ENCODE measurements around the gene CCDC160.

DNA sequence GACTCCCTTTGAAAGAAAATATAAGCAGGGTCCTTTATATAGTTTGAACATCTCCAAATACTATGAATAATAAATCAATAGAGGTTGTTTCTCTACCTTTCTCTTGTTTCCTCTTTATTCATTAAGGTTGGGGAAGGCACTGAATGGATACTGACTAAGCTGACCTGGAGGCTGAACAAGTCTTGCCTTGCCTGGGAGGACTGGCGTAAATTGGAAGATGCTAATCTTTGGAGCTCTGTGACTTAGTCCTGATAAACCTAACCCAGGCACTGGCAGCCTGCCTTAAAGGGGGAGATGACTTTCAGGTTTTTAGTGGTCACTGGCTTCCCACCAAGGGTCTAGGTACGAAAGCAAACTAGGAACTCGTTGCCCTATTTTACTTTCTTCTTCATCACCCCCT is 10.5 kb downstream of the CCDC160 start:
- TF ChIP-seq, protein P1, sequence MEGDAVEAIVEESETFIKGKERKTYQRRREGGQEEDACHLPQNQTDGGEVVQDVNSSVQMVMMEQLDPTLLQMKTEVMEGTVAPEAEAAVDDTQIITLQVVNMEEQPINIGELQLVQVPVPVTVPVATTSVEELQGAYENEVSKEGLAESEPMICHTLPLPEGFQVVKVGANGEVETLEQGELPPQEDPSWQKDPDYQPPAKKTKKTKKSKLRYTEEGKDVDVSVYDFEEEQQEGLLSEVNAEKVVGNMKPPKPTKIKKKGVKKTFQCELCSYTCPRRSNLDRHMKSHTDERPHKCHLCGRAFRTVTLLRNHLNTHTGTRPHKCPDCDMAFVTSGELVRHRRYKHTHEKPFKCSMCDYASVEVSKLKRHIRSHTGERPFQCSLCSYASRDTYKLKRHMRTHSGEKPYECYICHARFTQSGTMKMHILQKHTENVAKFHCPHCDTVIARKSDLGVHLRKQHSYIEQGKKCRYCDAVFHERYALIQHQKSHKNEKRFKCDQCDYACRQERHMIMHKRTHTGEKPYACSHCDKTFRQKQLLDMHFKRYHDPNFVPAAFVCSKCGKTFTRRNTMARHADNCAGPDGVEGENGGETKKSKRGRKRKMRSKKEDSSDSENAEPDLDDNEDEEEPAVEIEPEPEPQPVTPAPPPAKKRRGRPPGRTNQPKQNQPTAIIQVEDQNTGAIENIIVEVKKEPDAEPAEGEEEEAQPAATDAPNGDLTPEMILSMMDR (conservative IDR thresholded peaks at IDR 0.05 in 1 of 2, IDR thresholded peaks at IDR 0.05 in 1 of 2; ENCODE audit: low read depth in 1 of 2, low read length in 2 of 2) = no peak
- no peak for TF ChIP-seq EZH2 (IDR thresholded peaks at IDR 0.05; ENCODE audit: low read length, missing control alignments)

Measured in fibroblast of lung (primary cell).